ENCODE results near the gene ADGRB3.

Gene ADGRB3

GRCh38 chr6:69155467-69155866, 520.4 kb downstream of the ADGRB3 start:
- DNase-seq = no peak

GRCh38 chr6:69162811-69163210, 527.7 kb downstream of the ADGRB3 start:
- DNase-seq = no peak

GRCh38 chr6:69164564-69165229, 529.6 kb downstream of the ADGRB3 start:
- no peak for DNase-seq

- no peak for DNase-seq
These were observed 544.6 kb downstream of the ADGRB3 start for GRCh38 chr6:69179681-69180080.

- no peak for DNase-seq
These were observed 545.4 kb downstream of the ADGRB3 start for GRCh38 chr6:69180361-69181067.

- DNase-seq = no peak
These were observed 546.9 kb downstream of the ADGRB3 start for GRCh38 chr6:69181964-69182363.

- DNase-seq = no peak
These were observed 550.2 kb downstream of the ADGRB3 start for GRCh38 chr6:69185276-69185675.

- no peak for DNase-seq
These were observed 567.7 kb downstream of the ADGRB3 start for GRCh38 chr6:69202768-69203167.

- DNase-seq = no peak
These were observed 581.0 kb downstream of the ADGRB3 start for GRCh38 chr6:69216127-69216526.

- no peak for DNase-seq
These were observed 582.3 kb downstream of the ADGRB3 start for GRCh38 chr6:69217343-69217742.

- DNase-seq = no peak
These were observed 585.3 kb downstream of the ADGRB3 start for GRCh38 chr6:69220375-69220774.

- DNase-seq = no peak
These were observed 596.9 kb downstream of the ADGRB3 start for GRCh38 chr6:69232008-69232407.

- no peak for DNase-seq
These were observed 597.4 kb downstream of the ADGRB3 start for GRCh38 chr6:69232496-69232895.

GRCh38 chr6:69232911-69233448, 597.9 kb downstream of the ADGRB3 start:
- peak; percentile 59 for DNase-seq

- no peak for DNase-seq
These were observed 603.0 kb downstream of the ADGRB3 start for GRCh38 chr6:69238067-69238466.

- no peak for DNase-seq
These were observed 611.9 kb downstream of the ADGRB3 start for GRCh38 chr6:69246983-69247382.

GRCh38 chr6:69261010-69261409, 625.9 kb downstream of the ADGRB3 start:
- DNase-seq = no peak

GRCh38 chr6:69263297-69263696, 628.2 kb downstream of the ADGRB3 start:
- no peak for DNase-seq

- no peak for DNase-seq
These were observed 630.0 kb downstream of the ADGRB3 start for GRCh38 chr6:69265090-69265489.

GRCh38 chr6:69265706-69266105, 630.6 kb downstream of the ADGRB3 start:
- DNase-seq = no peak

- DNase-seq = no peak
These were observed 641.1 kb downstream of the ADGRB3 start for GRCh38 chr6:69276204-69276603.

GRCh38 chr6:69279805-69280204, 644.7 kb downstream of the ADGRB3 start:
- DNase-seq = no peak

- no peak for DNase-seq
These were observed 645.8 kb downstream of the ADGRB3 start for GRCh38 chr6:69280858-69281257.

GRCh38 chr6:69284176-69284730, 649.2 kb downstream of the ADGRB3 start:
- no peak for DNase-seq
